Left cardiac atrium (tissue), 2 donors: ENCODE measurements around the gene DDTL. TPM values are rescaled to one million over a fixed set of nuclear protein-coding genes. Genes with fewer than 3 reads are reported as not detected.

Source experiments
- total RNA-seq, 2 donors: library from RNA; stranded (reverse); fragmentation: NEBNext Ultra II Directional; extraction: Animal tissue kit (Norgen Biotek cat#: 25700); gene quantifications; one replicate each; pipeline ENCODE4 v1.2.1, GENCODE V29; 2021
- donor health status: DM: no; HTN: yes; CAD: no; lungs with severe emphysema.
- donor health status: DM: yes; HTN: yes; CAD: no.

The DDTL gene
- total RNA-seq, 2 donors from 2014 or later, result 1.3 to 2.1 TPM

Other genes starting within 250 kb of the DDTL start
- 1 to 10 TPM; 4.9 to 5.6 TPM for gene ZNF70, start 215.8 kb upstream of the DDTL start, total RNA-seq
- 1 to 10 TPM in 1 of 2 donors, under 1 TPM in 1; 0.53 to 1.3 TPM for gene VPREB3, start 212.5 kb upstream of the DDTL start, total RNA-seq
- gene C22orf15, start 203.9 kb upstream of the DDTL start, total RNA-seq, result not detected
- 1,000 to 10,000 TPM in 1 of 2 donors, 100 to 1,000 TPM in 1; 958 to 1,106 TPM for gene CHCHD10, start 198.9 kb upstream of the DDTL start, total RNA-seq
- 10 to 100 TPM in 1 of 2 donors, 1 to 10 TPM in 1; 5.6 to 10.0 TPM for gene MMP11, start 194.0 kb upstream of the DDTL start, total RNA-seq
- gene SMARCB1, start 179.9 kb upstream of the DDTL start, total RNA-seq, result 10 to 100 TPM; 46.6 to 54.8 TPM
- 1 to 10 TPM; 5.8 to 6.5 TPM for gene DERL3, start 127.9 kb upstream of the DDTL start, total RNA-seq
- 10 to 100 TPM; 15.0 TPM for gene SLC2A11, start 109.0 kb upstream of the DDTL start, total RNA-seq
- 100 to 1,000 TPM; 292 to 347 TPM for gene MIF, start 72.5 kb upstream of the DDTL start, total RNA-seq
- gene GSTT2B, start 5.7 kb upstream of the DDTL start, total RNA-seq, result 1 to 10 TPM; 4.8 to 7.9 TPM
- 100 to 1,000 TPM; 122 to 125 TPM for gene DDT, start 7.6 kb downstream of the DDTL start, total RNA-seq
- gene GSTT2, start 13.2 kb downstream of the DDTL start, total RNA-seq, result under 1 TPM; 0.38 to 0.65 TPM
- not detected for gene GSTT4, start 38.6 kb downstream of the DDTL start, total RNA-seq
- gene CABIN1, start 44.4 kb downstream of the DDTL start, total RNA-seq, result 10 to 100 TPM; 35.1 to 38.1 TPM
- 1 to 10 TPM; 7.5 to 7.7 TPM for gene SUSD2, start 214.6 kb downstream of the DDTL start, total RNA-seq